Measurements from ENCODE around the gene BARX1.

DNA sequence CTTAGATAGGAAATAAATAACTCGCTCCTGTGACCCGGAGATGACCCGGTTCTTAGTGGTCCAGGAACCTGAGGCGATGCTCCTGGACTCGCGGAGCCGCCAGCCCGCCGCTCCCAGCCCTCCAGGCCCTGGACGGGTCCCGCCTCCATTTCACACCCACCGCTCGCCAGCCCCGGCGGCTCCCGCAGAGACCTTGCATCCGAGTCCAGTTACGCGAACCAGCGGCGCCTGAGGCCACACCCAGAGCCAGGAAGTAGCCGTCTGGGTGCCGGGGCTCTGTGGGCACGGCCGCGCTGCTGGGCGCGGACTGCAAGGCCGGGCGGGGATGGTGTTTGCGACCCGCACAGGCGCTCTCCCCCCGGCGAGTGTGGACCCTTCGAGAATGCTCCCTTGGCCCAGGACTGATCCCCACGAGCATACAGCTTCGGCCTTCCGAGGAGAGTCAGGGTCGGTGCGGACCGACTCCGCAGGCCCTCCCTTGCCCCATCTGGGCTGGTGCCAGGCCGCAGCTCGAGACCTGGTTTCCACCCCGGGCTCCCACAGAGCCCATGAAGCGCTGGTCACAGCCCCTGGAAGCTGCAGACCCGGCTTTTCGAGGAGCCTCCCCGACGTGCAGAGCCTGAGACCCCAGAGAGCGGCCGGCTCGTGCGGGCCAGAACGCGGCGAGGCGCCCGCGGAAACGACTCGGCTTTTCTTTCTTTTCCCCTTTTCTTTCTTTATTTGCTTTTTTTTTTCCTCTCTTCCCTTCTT is 5.2 kb upstream of the BARX1 start:
- TF ChIP-seq, protein P1, sequence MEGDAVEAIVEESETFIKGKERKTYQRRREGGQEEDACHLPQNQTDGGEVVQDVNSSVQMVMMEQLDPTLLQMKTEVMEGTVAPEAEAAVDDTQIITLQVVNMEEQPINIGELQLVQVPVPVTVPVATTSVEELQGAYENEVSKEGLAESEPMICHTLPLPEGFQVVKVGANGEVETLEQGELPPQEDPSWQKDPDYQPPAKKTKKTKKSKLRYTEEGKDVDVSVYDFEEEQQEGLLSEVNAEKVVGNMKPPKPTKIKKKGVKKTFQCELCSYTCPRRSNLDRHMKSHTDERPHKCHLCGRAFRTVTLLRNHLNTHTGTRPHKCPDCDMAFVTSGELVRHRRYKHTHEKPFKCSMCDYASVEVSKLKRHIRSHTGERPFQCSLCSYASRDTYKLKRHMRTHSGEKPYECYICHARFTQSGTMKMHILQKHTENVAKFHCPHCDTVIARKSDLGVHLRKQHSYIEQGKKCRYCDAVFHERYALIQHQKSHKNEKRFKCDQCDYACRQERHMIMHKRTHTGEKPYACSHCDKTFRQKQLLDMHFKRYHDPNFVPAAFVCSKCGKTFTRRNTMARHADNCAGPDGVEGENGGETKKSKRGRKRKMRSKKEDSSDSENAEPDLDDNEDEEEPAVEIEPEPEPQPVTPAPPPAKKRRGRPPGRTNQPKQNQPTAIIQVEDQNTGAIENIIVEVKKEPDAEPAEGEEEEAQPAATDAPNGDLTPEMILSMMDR (IDR thresholded peaks at IDR 0.05; ENCODE audit: low read length) = no peak
- TF ChIP-seq EZH2 (optimal IDR thresholded peaks at IDR 0.05; ENCODE audit: low read depth, low read length) (no peak), EZH2phosphoT487 (IDR thresholded peaks at IDR 0.05; ENCODE audit: low read length) (no peak)
